GM12892 (cell line): ENCODE data around the gene SMG1.

Experiments used
- POLR2A ChIP-seq: IDR thresholded peaks from 2 replicates; pipeline ENCODE4 v1.6.1; 2011; ENCODE audit warnings: low read depth, low read length, control low read depth
- POLR2AphosphoS5 ChIP-seq: IDR thresholded peaks from 2 replicates; pipeline ENCODE4 v1.6.1; 2011; ENCODE audit warnings: low read depth, low read length, control low read depth
- TAF1 ChIP-seq: IDR thresholded peaks from 2 replicates; pipeline ENCODE4 v1.6.1; 2011; ENCODE audit warnings: low read depth, mild to moderate bottlenecking, control low read depth, low read length, borderline replicate concordance

GRCh38 chr16:18832613-18833012 lies 93.6 kb downstream of the SMG1 start:
- no peak for TF ChIP-seq TAF1
- TF ChIP-seq POLR2A = no peak
- no peak for TF ChIP-seq POLR2AphosphoS5
